ENCODE measurements around the gene ADCY1.
A peak's percentile ranks its signal among the peaks of the same experiment; 100 is the strongest.

ADCY1 gene

GRCh38 chr7:45591101-45591906 is 17.1 kb downstream of the ADCY1 start:
- in situ Hi-C loops (cut with MboI; ENCODE audit: low sequenced_read_pairs, unreplicated experiment), result no loop called here
- no peak for TF ChIP-seq CTCF (IDR thresholded peaks at IDR 0.05; ENCODE audit: borderline replicate concordance, control extremely low read depth, extremely low read depth, insufficient read depth, missing control alignments)
- DNase-seq (ENCODE audit: low spot score), result no peak

- no peak for DNase-seq (ENCODE audit: low spot score)
- TF ChIP-seq CTCF (IDR thresholded peaks at IDR 0.05; ENCODE audit: borderline replicate concordance, control extremely low read depth, extremely low read depth, insufficient read depth, missing control alignments), result no peak
- in situ Hi-C loops (cut with MboI; ENCODE audit: low sequenced_read_pairs, unreplicated experiment), result no loop called here
These were observed 18.2 kb downstream of the ADCY1 start for GRCh38 chr7:45592230-45592991.

- in situ Hi-C loops (cut with MboI; ENCODE audit: low sequenced_read_pairs, unreplicated experiment), result no loop called here
- DNase-seq (ENCODE audit: low spot score), result no peak
- TF ChIP-seq CTCF (IDR thresholded peaks at IDR 0.05; ENCODE audit: borderline replicate concordance, control extremely low read depth, extremely low read depth, insufficient read depth, missing control alignments), result no peak
These were observed 19.0 kb downstream of the ADCY1 start for GRCh38 chr7:45593121-45593541.

GRCh38 chr7:45593877-45594276 is 19.7 kb downstream of the ADCY1 start:
- no peak for DNase-seq (ENCODE audit: low spot score)
- in situ Hi-C loops (cut with MboI; ENCODE audit: low sequenced_read_pairs, unreplicated experiment), result no loop called here
- no peak for TF ChIP-seq CTCF (IDR thresholded peaks at IDR 0.05; ENCODE audit: borderline replicate concordance, control extremely low read depth, extremely low read depth, insufficient read depth, missing control alignments)

- DNase-seq (ENCODE audit: low spot score), result peak; percentile 4
- in situ Hi-C loops (cut with MboI; ENCODE audit: low sequenced_read_pairs, unreplicated experiment), result no loop called here
- TF ChIP-seq CTCF (IDR thresholded peaks at IDR 0.05; ENCODE audit: borderline replicate concordance, control extremely low read depth, extremely low read depth, insufficient read depth, missing control alignments), result no peak
These were observed 20.8 kb downstream of the ADCY1 start for GRCh38 chr7:45594745-45595535.
